ENCODE results near the gene MNDA.

The MNDA gene

GRCh38 chr1:158830904-158831507 lies at the start of gene MNDA:
TSS of gene MNDA (plus strand) at chr1:158831351. CDS start at chr1:158842154, 10,803 bp downstream.
- H3K4me1 ChIP-seq (ENCODE audit: control insufficient read depth, low read length), result no peaks in the 10 kb centered on the region
- H3K27ac ChIP-seq (ENCODE audit: low read depth, low read length), result no peak within 1 kb of the TSS
- H3K4me3 ChIP-seq (ENCODE audit: low read length), result no peak within 1 kb of the TSS
- TF ChIP-seq EZH2phosphoT487 (IDR thresholded peaks at IDR 0.05; ENCODE audit: borderline replicate concordance, low read length) (no peak), CTCF (IDR thresholded peaks at IDR 0.05; ENCODE audit: low read depth, low read length, poor library complexity, severe bottlenecking) (no peak)
- H3K9me3 ChIP-seq (ENCODE audit: control insufficient read depth, insufficient read depth, low read length), result peaks cover 2% of the 10 kb centered on the region; the same call in 1 of the 2 replicates
- H3K79me2 ChIP-seq (ENCODE audit: control insufficient read depth, low read length), result no peaks in the 10 kb centered on the region
- H3K9me2 ChIP-seq (replicated peaks; ENCODE audit: control insufficient read depth, low read length), result no peaks in the 10 kb centered on the region
- no peaks in the 10 kb centered on the region for H3K36me3 ChIP-seq (ENCODE audit: control insufficient read depth, low read length)
- H3F3A ChIP-seq (ENCODE audit: control insufficient read depth, insufficient read depth), result no peaks in the 10 kb centered on the region
- no peaks in the 10 kb centered on the region for H3K27me3 ChIP-seq (ENCODE audit: control insufficient read depth, low read length)
- H3K4me2 ChIP-seq (ENCODE audit: low read length), result no peak within 1 kb of the TSS
- no peaks in the 10 kb centered on the region for H4K20me1 ChIP-seq (ENCODE audit: control insufficient read depth, insufficient read depth, low read depth, low read length)

GRCh38 chr1:158793604-158794003 lies 37.5 kb upstream of the MNDA start:
- TF ChIP-seq EZH2phosphoT487 (IDR thresholded peaks at IDR 0.05; ENCODE audit: borderline replicate concordance, low read length), result no peak
- no peak for TF ChIP-seq CTCF (IDR thresholded peaks at IDR 0.05; ENCODE audit: low read depth, low read length, poor library complexity, severe bottlenecking)
- H4K20me1 ChIP-seq (ENCODE audit: control insufficient read depth, insufficient read depth, low read depth, low read length), result no peaks in the 10 kb centered on the region
- H3K4me2 ChIP-seq (ENCODE audit: low read length), result no peak overlapping the region
- H3K9me2 ChIP-seq (replicated peaks; ENCODE audit: control insufficient read depth, low read length), result no peaks in the 10 kb centered on the region
- no peaks in the 10 kb centered on the region for H3F3A ChIP-seq (ENCODE audit: control insufficient read depth, insufficient read depth)
- no peaks in the 10 kb centered on the region for H3K27me3 ChIP-seq (ENCODE audit: control insufficient read depth, low read length)
- no peaks in the 10 kb centered on the region for H3K9me3 ChIP-seq (ENCODE audit: control insufficient read depth, insufficient read depth, low read length)
- H3K4me3 ChIP-seq (ENCODE audit: low read length), result no peak overlapping the region
- no peaks in the 10 kb centered on the region for H3K79me2 ChIP-seq (ENCODE audit: control insufficient read depth, low read length)
- no peaks in the 10 kb centered on the region for H3K36me3 ChIP-seq (ENCODE audit: control insufficient read depth, low read length)
- H3K4me1 ChIP-seq (ENCODE audit: control insufficient read depth, low read length), result no peaks in the 10 kb centered on the region
- no peak overlapping the region for H3K27ac ChIP-seq (ENCODE audit: low read depth, low read length)

- H3K79me2 ChIP-seq (ENCODE audit: control insufficient read depth, low read length), result no peaks in the 10 kb centered on the region
- H3K27me3 ChIP-seq (ENCODE audit: control insufficient read depth, low read length), result no peaks in the 10 kb centered on the region
- H3K9me3 ChIP-seq (ENCODE audit: control insufficient read depth, insufficient read depth, low read length), result no peaks in the 10 kb centered on the region
- no peak overlapping the region for H3K27ac ChIP-seq (ENCODE audit: low read depth, low read length)
- TF ChIP-seq CTCF (IDR thresholded peaks at IDR 0.05; ENCODE audit: low read depth, low read length, poor library complexity, severe bottlenecking), result no peak
- TF ChIP-seq EZH2phosphoT487 (IDR thresholded peaks at IDR 0.05; ENCODE audit: borderline replicate concordance, low read length), result no peak
- no peaks in the 10 kb centered on the region for H3K4me1 ChIP-seq (ENCODE audit: control insufficient read depth, low read length)
- no peaks in the 10 kb centered on the region for H3K9me2 ChIP-seq (replicated peaks; ENCODE audit: control insufficient read depth, low read length)
- H3F3A ChIP-seq (ENCODE audit: control insufficient read depth, insufficient read depth), result no peaks in the 10 kb centered on the region
- H3K4me2 ChIP-seq (ENCODE audit: low read length), result no peak overlapping the region
- no peaks in the 10 kb centered on the region for H4K20me1 ChIP-seq (ENCODE audit: control insufficient read depth, insufficient read depth, low read depth, low read length)
- no peaks in the 10 kb centered on the region for H3K36me3 ChIP-seq (ENCODE audit: control insufficient read depth, low read length)
- H3K4me3 ChIP-seq (ENCODE audit: low read length), result no peak overlapping the region
These were observed 36.9 kb upstream of the MNDA start for GRCh38 chr1:158794247-158794646.

All from DOHH2 (cell line).